SK-N-MC (cell line): ENCODE data around the gene RTL10.

Experiments
- EZH2 ChIP-seq: fragments of 200-600 bp; sonication (generic); IDR thresholded peaks from one replicate; pipeline ENCODE4 v1.6.1; 2017; ENCODE audit warnings: antibody characterized with exemption
- POLR2AphosphoS5 ChIP-seq: IDR thresholded peaks from 2 replicates; pipeline ENCODE4 v1.6.1; 2012; ENCODE audit warnings: mild to moderate bottlenecking, low read depth, low read length, borderline replicate concordance

- TF ChIP-seq POLR2AphosphoS5 (no peak), EZH2 (no peak)
Measured at GRCh38 chr22:19812910-19813309, 41.8 kb downstream of the RTL10 start.
